ENCODE data around the gene TTC33.
"Not testable (repeated sequence)": the region's sequence is repeated elsewhere in the genome, so short reads cannot be mapped to it uniquely, and the experiment has no call there.

TTC33 gene

DNA sequence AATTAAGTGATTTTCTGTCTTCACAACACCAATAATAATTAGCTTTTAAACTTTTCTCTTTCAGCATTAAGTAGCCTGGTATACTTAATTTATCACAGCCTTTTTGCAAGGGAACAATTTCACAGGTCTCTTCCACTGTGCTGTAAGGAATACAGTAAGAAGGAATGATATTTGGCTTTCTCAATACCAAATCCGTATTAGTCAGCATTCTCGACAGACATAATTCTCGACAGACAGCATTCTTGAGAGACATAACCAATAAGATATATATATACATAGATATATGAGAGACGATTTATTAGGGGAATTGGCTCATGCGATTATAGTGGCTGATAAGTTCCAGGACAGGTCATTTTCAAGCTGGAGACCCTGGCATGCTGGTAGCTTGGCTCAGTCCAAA is 24.4 kb upstream of the TTC33 start:
- DNase-seq (ENCODE audit: low spot score): no peak

DNA sequence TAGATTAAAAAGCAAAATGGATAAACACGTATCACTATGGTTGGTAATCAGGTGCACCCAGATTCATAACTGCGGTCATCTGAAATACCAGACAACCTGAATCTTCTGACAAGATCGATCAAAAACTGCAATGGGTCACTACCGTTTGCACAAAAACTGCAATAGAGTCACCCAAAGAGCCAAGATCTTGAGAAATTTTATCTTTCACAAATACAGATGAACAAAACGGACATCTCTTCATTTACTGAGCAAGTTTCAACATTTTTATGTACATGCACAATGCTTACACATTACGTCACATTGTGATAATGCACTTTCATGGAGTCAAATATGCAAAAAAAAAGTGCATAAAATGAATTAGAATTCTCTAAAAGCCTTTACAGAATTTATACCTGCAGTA is 23.8 kb upstream of the TTC33 start:
- DNase-seq (ENCODE audit: low spot score): no peak

DNA sequence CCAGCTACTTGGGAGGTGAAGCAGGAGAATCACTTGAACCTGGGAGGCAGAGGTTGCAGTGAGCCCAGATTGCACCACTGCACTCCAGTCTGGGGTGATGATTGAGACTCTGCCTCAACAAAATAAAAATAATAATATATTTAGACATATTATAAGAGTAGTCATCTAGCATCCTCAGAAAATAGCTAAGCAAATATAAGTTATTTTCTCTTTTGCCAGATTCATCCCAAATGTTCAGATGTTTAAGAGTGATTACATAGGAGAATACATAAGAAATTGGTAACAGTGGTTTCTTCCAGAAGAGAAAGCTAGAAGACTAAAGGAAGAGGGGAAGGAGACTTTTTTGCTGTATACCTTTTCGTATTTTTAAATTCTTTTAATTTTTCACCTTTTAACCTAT is 22.4 kb upstream of the TTC33 start:
- no peak for DNase-seq (ENCODE audit: low spot score)

DNA sequence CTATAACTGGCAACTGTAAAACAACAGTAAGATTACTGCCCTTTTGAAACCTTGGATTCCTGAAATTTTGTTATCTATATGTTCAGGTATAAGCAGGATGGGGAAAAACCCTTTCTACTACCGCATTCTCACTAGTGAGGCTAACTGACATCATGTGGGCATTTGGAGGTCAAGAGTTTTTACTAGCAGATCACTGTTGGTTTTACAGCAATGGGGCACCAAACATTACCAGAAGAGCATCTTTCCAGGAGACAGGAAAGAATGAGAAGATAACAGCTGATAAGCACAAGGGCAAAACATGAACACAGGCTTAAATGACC is 20.9 kb upstream of the TTC33 start:
- no peak for DNase-seq (ENCODE audit: low spot score)

DNA sequence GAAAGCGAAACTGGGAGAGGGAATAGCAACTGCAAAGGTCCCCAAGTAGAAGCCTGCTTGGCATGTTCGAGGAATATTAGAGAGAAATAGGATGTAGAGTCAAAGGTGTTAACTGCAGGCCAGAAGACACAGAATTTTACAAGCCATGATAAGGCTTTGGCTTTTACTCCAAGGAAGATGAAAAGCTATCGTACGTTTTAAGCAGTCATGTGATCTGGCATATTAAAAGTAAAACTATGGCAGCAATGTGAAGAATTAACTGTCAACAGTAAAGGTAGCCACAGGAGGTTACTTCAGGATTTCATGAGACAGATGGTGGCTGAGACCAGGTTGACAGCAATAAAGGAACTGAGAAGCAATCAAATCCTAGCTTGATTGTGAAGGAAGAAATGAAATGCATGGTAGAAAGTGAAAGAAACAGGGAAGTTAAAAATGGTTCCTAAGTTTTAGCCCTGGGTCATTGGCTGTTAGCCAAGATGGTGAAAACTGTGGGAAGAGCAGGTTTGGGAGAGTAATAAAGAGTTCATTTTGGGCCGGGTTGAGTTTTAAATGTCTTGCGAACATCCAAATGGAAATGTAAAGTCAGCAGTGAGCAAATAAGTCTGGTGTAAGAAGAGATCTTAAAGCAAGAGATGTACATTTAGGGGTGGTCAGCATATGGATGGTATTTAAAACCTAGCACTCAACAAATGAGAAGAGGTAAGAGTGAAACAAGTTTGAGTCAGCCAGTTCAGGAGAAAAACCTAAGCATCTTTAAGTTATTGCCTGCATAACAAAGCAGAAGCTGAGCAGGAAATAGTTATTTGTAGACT is 20.3 kb upstream of the TTC33 start:
- DNase-seq (ENCODE audit: low spot score): no peak

DNA sequence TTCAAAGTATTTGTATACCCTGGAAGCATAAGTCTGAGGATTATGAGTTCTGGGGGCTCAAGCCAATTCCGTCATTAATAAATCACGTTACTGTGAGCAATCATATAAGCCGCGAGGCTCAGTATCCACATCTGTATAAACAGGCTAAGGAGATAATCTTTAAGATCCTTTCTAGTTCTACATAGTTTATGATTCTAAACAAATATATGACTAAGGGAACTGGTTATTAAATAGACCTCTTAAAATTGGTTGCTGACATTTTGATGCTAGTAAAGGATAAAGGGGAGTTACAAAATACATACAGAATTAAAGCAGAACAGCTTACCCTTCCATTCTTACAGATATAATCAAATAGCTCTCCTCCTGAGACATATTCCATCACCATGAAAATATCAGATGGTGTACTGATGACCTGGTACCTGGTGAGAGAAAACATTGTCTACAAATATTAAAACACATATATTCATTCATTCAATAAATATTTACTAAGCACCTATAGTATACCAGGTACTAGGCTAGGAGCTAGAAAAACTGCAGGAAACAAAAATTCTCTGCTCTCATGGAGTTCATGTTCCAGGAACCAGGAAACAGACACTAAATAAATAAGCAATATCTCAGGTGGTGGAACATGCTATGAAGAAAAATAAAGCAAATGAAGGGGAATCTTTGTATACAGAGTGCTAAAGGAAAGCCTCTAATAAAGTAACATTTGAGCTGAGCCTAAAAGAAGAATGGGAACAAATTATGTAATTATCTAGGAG is 19.5 kb upstream of the TTC33 start:
- no peak for DNase-seq (ENCODE audit: low spot score)

DNA sequence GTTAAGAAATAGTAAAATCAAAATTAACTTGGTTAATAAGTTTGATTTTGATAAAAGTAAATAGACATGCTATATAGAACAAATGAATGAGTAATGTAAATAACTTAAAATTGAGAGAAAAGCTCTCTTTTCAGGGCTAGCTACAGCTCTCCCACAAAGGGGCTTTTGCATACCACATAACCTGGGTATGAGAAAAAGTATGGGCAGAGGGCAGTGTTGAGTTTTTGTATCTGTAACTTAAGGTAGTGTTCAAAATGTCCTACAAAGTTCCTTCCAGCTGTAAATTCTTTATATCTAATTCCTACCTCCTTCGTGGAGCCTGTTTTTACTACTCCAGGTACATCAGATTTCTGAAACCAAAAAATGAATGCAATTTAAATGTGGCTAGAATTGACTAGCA is 18.9 kb upstream of the TTC33 start:
- no peak for DNase-seq (ENCODE audit: low spot score)

DNA sequence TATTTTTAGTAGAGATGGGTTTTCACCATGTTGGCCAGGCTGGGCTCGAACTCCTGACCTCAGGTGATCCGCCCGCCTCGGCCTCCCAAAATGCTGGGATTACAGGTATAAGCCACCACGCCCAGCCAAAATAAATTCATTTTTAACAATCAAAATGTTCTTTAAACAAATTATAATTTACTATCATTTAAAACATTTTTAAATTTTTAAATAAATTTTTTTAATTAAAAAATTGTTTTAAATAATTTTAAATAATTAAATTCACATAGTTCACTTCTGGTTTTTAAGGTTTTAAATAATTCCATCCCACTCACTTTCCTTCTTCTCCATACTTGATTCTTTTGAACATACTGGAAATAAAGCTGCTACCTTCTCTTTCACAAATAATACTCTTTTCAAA is 15.0 kb upstream of the TTC33 start:
- DNase-seq (ENCODE audit: low spot score): no peak

DNA sequence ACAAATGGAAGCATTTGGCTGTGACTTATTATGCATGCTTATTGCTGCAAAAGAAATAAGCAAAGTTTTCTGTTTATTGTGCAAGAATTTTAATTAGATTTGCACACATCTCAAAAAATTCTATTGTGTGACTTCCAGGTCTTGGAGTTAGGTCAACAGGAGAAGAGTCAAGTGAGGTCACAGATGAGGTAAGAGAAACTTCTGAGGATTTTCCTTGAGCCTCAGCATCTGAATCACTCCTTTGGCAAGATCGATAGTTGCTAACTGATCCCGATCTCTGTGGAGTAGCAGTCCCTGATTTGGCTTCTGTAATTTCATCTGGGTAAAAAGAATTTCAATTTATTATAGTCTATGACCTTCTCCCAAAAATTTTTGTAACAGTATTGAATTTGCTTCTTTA is 6.9 kb upstream of the TTC33 start:
- no peak for DNase-seq (ENCODE audit: low spot score)

DNA sequence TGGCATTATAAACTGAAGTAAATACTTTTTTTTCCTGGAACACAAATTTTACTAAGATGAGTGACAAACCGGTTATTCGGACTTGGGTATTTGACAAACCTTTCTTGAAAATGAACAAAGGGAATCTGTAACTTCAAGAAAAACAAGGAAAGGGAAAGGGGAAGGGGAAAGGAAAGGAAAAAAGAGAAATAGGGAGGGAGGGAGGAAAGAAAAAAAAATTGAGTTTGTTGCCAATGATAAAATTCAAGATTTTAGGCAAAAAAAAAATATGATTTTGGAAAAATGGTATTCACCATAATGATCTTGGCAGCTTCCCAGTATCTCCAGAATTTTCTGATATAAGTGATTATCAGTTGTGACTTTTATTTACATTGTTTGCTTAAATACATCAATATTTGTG is 1.6 kb upstream of the TTC33 start:
- DNase-seq (ENCODE audit: low spot score): no peak

DNA sequence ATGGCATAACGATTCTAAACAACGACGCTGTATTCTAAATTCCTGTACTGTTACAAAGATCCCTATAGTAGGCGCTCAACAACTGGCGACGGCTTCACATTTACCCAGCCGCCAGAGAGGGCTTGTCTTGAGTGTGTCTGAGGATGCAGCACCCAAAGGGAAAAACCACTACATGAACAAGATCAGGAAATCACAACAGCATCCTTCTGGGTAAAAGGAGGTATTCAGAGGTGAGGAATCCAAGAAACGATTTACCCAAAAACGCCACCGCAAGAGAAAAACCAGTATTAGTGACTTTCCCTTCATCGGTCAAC is 711 bp downstream of the TTC33 start:
- DNase-seq (ENCODE audit: low spot score): peak; percentile 71

DNA sequence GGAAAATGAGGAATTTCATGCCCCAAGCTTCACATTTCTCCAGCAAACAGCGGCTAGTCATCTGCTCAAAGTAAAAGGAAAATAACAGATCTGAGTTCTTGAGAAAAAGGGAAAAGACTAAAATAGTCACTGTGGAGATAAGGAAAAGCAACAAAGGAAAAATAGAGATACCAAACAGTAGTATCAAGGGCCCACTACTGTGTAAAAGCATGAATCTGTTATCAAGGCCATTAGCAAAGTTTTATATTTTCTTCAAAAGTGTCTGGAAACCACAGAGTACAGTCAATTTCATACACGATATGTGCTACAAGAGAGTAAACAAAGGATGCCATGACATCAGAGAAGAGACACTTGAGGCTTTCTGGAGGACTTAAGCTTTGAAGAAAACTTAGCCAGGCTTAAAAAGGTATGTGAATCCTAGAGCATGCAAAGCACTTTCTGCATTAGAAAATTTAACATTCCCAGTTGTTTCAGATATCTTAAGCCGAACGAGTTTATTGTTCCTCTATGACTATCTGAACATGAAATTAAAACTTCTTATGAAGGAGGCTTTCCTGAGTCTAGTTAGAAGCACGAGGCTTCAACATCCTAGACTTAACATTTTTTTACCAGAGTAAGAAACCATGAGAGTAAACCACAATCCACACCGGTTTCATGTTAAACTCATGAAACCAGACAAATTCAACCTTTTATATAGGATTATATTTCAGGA is 1.2 kb downstream of the TTC33 start:
- peak; percentile 30 for DNase-seq (ENCODE audit: low spot score)

DNA sequence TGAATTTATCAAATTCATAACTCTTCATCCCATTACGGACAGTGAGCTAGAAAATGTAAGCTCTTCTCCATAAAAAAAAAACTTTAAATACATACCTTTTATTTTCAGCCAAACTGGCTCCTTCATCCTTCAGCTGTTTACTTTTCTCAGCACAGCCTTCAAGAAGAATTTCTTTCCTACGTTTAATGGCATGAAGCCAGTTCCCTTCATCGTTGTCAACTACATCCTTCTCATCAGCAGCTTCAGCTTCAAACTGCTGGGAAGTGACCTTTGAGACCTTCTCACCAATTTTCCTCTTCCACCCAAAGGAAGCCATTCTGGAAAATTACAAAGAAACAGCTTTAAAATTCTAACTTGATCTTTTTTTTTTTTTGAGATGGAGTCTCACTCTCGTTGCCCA is 9.1 kb downstream of the TTC33 start:
- no peak for DNase-seq (ENCODE audit: low spot score)

DNA sequence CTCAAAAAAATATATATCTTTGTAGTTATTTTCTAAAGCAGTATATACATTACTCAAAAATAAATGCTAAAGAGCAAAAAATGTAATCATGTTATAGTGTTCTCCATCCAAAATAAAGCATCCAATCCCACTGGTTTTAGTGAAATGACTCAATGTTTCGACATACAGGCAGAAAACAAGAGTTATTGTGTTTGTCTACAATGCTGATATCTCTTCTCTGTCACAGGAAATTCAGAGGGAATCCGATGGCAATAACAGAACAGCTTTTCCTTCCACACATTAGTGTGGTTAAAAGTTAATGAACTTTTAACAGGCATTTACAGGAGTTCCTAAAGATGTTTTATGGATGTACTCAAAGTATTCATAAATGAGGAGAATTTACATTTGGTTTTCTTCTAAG is 12.0 kb downstream of the TTC33 start:
- DNase-seq (ENCODE audit: low spot score): no peak

DNA sequence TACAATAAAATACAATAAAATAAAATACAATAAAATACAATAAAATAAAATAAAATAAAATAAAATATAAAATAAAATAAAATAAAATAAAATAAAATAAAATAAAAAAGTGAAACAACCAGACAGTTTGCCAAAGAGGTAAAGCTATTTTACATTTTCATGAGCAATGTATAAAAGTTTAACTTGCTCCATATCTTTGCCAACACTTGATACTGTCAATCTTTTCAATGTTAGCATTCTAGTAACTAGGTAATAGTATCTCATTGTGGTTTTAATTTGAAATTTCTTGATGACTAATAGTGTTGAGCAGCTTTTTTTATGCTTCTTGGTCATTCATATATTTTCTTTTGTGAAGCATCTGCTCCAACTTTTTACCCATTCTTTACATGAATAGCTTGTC is 17.3 kb downstream of the TTC33 start:
- DNase-seq (ENCODE audit: low spot score): no peak

DNA sequence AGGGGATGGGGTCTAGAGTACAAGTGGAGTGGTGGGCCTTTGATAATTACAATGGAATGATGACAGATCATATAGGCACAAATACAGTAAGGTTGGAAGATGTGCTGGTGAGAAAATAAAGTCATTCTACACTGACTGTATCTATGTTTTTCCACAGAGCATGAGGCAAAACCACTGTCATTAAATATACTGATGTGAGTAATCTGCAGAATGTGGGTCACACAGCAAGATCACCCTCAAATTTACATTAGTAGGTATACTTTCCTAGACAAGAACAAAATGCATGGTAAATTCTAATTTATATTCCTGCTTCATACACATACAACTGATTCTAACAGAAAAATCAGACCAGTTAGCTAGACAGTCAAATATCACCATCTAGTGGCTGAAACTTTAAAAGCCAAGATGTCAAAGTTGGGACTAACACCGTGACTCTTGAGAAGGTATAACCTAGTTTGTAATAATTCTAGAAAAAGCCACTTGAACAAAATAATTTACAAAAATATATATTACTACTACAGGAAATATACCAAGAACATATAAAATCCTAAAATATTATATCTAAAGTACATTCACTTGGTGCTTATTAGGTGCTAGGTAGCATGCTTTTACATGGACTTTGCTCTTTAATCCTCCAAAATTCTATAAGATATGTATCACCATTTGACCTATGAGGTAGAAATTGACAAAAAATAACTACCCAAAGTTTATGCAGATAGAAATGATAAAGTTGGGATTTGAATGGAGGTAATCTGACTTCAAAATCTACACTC is 19.5 kb downstream of the TTC33 start:
- peak; percentile 69 for DNase-seq (ENCODE audit: low spot score)

DNA sequence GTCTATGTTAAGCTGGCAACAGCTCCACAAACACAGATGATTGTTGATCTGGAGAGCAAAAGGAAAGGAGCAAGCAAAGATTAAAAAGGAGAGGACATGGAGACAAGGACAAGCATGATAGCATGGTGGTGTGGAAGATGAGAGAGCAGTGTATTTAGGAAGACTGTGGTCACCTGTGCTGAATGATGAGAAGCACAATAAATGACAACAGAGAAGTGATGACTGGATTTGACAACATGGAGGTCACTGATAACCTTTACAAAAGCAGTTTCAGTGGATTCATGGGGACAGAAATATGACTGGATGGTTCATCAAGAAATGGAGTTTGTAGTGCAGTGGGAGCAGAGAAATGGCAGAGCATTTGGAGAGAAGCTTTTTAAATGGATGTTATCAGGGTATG is 20.2 kb downstream of the TTC33 start:
- no peak for DNase-seq (ENCODE audit: low spot score)

DNA sequence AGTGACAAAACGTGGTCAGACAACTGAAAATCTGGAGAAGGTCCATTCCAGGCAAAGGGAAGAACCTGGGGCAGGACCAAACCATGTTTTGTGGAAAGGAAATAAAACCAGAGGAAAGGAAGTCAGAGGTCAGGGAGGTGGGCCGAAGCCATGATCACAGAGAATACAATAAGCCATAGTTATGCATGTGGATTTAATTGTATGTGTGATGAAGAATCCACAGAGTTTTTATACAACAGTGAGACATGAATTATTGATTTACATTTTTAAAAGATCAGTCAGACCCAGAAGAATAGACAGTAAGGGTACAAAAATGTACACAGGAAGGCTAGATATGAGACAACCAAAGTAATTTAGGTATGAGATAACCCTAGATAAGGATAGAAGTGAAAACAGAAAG is 20.8 kb downstream of the TTC33 start:
- DNase-seq (ENCODE audit: low spot score): no peak

DNA sequence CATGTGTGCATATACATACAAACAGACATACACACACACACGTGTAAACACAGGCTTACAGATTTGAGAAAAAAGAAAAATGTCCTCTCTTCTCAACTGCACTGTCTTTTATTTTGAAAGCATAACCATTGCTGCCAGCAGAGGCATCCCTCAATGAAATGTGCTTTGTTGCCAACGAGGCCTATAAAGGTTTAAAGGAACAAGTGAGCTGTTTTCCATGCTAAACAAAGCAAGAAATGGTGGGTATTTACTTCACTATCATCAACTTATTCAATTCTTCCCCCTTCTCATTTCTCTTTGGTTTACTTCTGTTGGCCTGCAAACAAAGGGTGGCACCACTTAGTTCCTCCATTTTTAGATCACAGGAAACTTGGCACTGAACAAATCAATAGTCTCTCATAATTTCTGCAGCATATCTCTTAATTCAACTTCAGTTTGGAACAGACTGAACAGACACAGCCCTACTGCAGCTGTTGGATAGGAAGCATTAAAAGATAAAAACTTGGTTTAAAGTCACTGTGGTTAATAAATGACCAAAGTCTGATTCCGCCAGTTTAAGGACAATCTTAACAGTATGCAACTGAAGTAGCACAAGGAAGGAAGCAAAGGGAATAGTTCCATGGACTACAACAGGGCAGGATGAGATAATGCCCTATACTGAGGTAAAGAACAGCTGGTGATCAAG is 21.7 kb downstream of the TTC33 start:
- DNase-seq (ENCODE audit: low spot score): no peak

DNA sequence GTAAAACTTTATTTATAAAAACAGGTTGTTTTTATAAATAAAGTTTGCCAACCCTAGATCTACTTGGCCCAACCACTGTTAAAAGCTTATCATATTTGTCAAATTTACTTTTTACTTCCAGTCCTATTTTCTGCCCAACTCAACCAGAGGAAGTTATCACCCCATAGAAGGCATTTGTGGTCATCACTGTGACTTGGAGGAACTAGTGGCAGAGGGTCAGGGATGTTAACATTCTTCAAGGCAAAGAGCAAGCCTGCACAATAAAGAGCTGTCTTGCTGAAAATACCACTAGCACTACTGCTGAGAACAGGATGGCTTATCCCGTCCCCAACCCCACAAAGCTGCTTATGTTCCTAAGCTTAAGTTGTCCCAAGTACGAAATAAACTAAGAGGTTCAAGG is 22.3 kb downstream of the TTC33 start:
- no peak for DNase-seq (ENCODE audit: low spot score)

DNA sequence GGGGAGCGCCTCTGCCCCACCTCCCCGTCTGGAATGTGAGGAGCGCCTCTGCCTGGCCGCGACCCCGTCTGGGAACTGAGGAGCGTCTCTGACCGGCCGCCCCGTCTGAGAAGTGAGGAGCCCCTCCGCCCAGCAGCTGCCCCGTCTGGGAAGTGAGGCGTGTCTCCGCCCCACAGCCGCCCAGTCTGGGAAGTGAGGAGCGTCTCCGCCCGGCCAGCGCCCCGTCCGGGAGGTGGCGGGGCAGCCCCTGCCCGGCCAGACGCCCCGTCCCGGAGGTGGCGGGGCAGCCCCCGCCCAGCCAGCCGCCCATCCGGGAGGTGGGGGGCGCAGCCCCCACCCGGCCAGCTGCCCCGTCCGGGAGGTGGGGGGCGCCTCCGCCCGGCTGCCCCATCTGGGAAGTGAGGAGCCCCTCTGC is 33.3 kb downstream of the TTC33 start:
- DNase-seq (ENCODE audit: low spot score): not testable (repeated sequence)

DNA sequence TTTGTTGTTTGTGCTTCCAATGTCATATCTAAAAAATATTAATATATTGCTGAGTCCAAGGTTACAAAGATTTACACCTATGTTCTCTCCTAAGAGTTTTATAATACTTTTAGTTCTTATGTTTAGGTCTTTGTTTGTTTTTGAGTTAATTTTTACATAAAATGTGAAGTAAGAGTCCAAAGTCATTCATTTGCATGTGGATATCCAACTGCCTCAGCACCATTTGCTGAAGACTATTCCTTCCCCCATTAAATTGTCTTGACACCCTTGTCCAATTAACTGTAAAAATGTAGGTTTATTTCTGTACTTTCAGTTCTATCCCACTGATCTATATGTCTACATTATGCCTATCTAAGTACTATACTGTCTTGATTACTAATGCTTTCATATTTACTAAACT is 35.7 kb downstream of the TTC33 start:
- DNase-seq (ENCODE audit: low spot score): no peak

All from CD4-positive, alpha-beta T cell treated with Interleukin-15 for 4 hours (primary cell).